Aorta (tissue), 5 donors: ENCODE results near the gene BAAT. TPM values are rescaled to one million over a fixed set of nuclear protein-coding genes. Genes with fewer than 3 reads are reported as not detected.
"Not testable (repeated sequence)": the region's sequence is repeated elsewhere in the genome, so short reads cannot be mapped to it uniquely, and the experiment has no call there.

Experiments used
- ATAC-seq: fragments of 200-7000 bp; cut with Tn5 transposase; one replicate; pipeline ENCODE4 v1.9.1; 2022; ENCODE audit warnings: moderate library complexity; ENCODE audit not compliant: low FRiP score
- DNase-seq, 2 donors: peaks; one replicate each; pipeline ENCODE4 v3.0.0-alpha.2; 2020
- H3K27ac ChIP-seq, 2 donors: one replicate each; pipeline ENCODE4 v1.5.1; 2013; ENCODE audit warnings: low read length in 2 of 2, mild to moderate bottlenecking in 2 of 2, moderate library complexity in 2 of 2, control low read depth in 1 of 2, inconsistent platforms in 1 of 2, low read depth in 1 of 2
- H3K27me3 ChIP-seq, 2 donors: one replicate each; pipeline ENCODE4 v1.6.1; 2013; ENCODE audit warnings: control low read depth in 1 of 2, low read length in 1 of 2, mild to moderate bottlenecking in 1 of 2, moderate library complexity in 1 of 2; ENCODE audit not compliant: insufficient read depth in 2 of 2, control insufficient read depth in 1 of 2
- H3K36me3 ChIP-seq, 2 donors: one replicate each; pipeline ENCODE4 v1.6.1; 2013; ENCODE audit warnings: control low read depth in 1 of 2, low read length in 1 of 2, mild to moderate bottlenecking in 1 of 2; ENCODE audit not compliant: insufficient read depth in 2 of 2, control insufficient read depth in 1 of 2
- H3K4me1 ChIP-seq, 2 donors: one replicate each; pipeline ENCODE4 v1.6.1; 2013; ENCODE audit warnings: low read length in 2 of 2, control low read depth in 1 of 2, mild to moderate bottlenecking in 1 of 2, moderate library complexity in 1 of 2; ENCODE audit not compliant: insufficient read depth in 2 of 2, control insufficient read depth in 1 of 2
- H3K4me3 ChIP-seq, 2 donors: one replicate each; pipeline ENCODE4 v1.5.1; 2013; ENCODE audit warnings: low read length in 2 of 2, control low read depth in 1 of 2, mild to moderate bottlenecking in 1 of 2
- H3K9me3 ChIP-seq: one replicate; pipeline ENCODE4 v1.6.1; 2013; ENCODE audit warnings: mild to moderate bottlenecking, low read length; ENCODE audit not compliant: control insufficient read depth
- WGBS, 2 donors: extraction: QIAGEN DNeasy Blood & Tissue Kit; methylation state at CpG; one replicate each; pipeline ENCODE4 v1.1.7; 2013; 5-methylcytosine and 5-hydroxymethylcytosine counted together
- intact Hi-C, 2 donors: fragments of 100-400 bp; cut with DNase I; formaldehyde crosslinking; loops; one replicate each; pipeline versions ENCODE4 v1.14.2 to v1.15.0; 2022
- long read RNA-seq, 2 donors: library from polyadenylated mRNA; unstranded; transcript quantifications; one replicate each; pipeline ENCODE4 v2.0.0, GENCODE V29; 2020 to 2021
- polyA plus RNA-seq, 2 donors: library from polyadenylated mRNA; stranded (reverse); fragments of 200-250 nt; gene quantifications; one replicate each; pipeline ENCODE4 v1.2.3, GENCODE V29; 2013
- total RNA-seq, 2 donors: library from RNA; stranded (reverse); fragmentation: NEBNext Ultra II Directional; extraction: Animal tissue kit (Norgen Biotek cat#: 25700); gene quantifications; one replicate each; pipeline ENCODE4 v1.2.1, GENCODE V29; 2021
- donor health status: healthy with polysubstance abuse.
- donor health status: Bipolar disorder and iron deficiency.
- donor health status: DM: no; HTN: no; CAD: no.
- donor health status: DM: no; HTN: no; CAD: no.
- donor health status: DM: yes; HTN: yes; CAD: no.

BAAT gene
- not detected for total RNA-seq
- polyA plus RNA-seq, result not detected
- long read RNA-seq, donor 1, result 0 reads
- long read RNA-seq, donor 2, partial matches to known transcripts, result 0 of 1 reads
- long read RNA-seq, donor 2, other reads (novel, unspliced or antisense), result 1 of 1 reads

- ATAC-seq, H3K27me3 ChIP-seq, H3K36me3 ChIP-seq, H3K4me3 ChIP-seq, H3K4me1 ChIP-seq, intact Hi-C loops, DNase-seq, H3K9me3 ChIP-seq, H3K27ac ChIP-seq: not testable (repeated sequence)
- 86 to 89% methylated on average over 11 of the region's 11 CpGs for WGBS, 2 donors
These were observed at the start of gene BAAT for GRCh38 chr9:101384873-101385536. Gene BAAT, minus strand, starts transcription at chr9:101385006. Its CDS starts 13,602 bp downstream, at chr9:101371404.

- H3K27me3 ChIP-seq, result peaks cover 0 to 4% of the 10 kb centered on the region in 2 donors
- H3K4me1 ChIP-seq, result no peaks in the 10 kb centered on the region
- H3K9me3 ChIP-seq, result no peaks in the 10 kb centered on the region
- intact Hi-C loops, result no loop called here
- H3K36me3 ChIP-seq, result no peaks in the 10 kb centered on the region
- H3K27ac ChIP-seq, result no peak overlapping the region
- no peak for DNase-seq
- ATAC-seq, result no peak
- WGBS, 2 donors, result 66 to 68% methylated on average over 3 of the region's 3 CpGs
- no peak overlapping the region for H3K4me3 ChIP-seq
These were observed 48.4 kb upstream of the BAAT start for GRCh38 chr9:101433229-101433628.

- no peaks in the 10 kb centered on the region for H3K4me1 ChIP-seq
- peaks cover 0 to 4% of the 10 kb centered on the region in 2 donors for H3K27me3 ChIP-seq
- intact Hi-C loops, result no loop called here
- DNase-seq (no peak), ATAC-seq (no peak)
- no peaks in the 10 kb centered on the region for H3K36me3 ChIP-seq
- no peaks in the 10 kb centered on the region for H3K9me3 ChIP-seq
- WGBS, 2 donors, result 82 to 89% methylated on average over 1 of the region's 1 CpG
- H3K4me3 ChIP-seq, result no peak overlapping the region
- H3K27ac ChIP-seq, result no peak overlapping the region
These were observed 47.9 kb upstream of the BAAT start for GRCh38 chr9:101432740-101433139.

GRCh38 chr9:101432171-101432570, 47.4 kb upstream of the BAAT start:
- intact Hi-C loops, result no loop called here
- H3K4me3 ChIP-seq, result no peak overlapping the region
- no peaks in the 10 kb centered on the region for H3K36me3 ChIP-seq
- no peak overlapping the region for H3K27ac ChIP-seq
- DNase-seq (no peak), ATAC-seq (no peak)
- H3K27me3 ChIP-seq, result peaks cover 0 to 2% of the 10 kb centered on the region in 2 donors
- H3K9me3 ChIP-seq, result no peaks in the 10 kb centered on the region
- no peaks in the 10 kb centered on the region for H3K4me1 ChIP-seq

GRCh38 chr9:101429736-101430135, 44.9 kb upstream of the BAAT start:
- WGBS, 2 donors, result 90 to 91% methylated on average over 7 of the region's 7 CpGs
- ATAC-seq (no peak), DNase-seq (no peak)
- no peak overlapping the region for H3K4me3 ChIP-seq
- H3K36me3 ChIP-seq, result no peaks in the 10 kb centered on the region
- no peaks in the 10 kb centered on the region for H3K4me1 ChIP-seq
- H3K27ac ChIP-seq, result no peak overlapping the region
- H3K27me3 ChIP-seq, result peaks cover 0 to 1% of the 10 kb centered on the region in 2 donors
- intact Hi-C loops, result no loop called here
- no peaks in the 10 kb centered on the region for H3K9me3 ChIP-seq

- WGBS, 2 donors, result 45% methylated on average over 3 of the region's 3 CpGs
- ATAC-seq (no peak), DNase-seq (no peak)
- no peaks in the 10 kb centered on the region for H3K4me1 ChIP-seq
- intact Hi-C loops, result no loop called here
- H3K36me3 ChIP-seq, result no peaks in the 10 kb centered on the region
- no peaks in the 10 kb centered on the region for H3K9me3 ChIP-seq
- no peak overlapping the region for H3K4me3 ChIP-seq
- H3K27ac ChIP-seq, result no peak overlapping the region
- no peaks in the 10 kb centered on the region for H3K27me3 ChIP-seq
These were observed 44.1 kb upstream of the BAAT start for GRCh38 chr9:101428909-101429308.

- ATAC-seq (no peak), DNase-seq (no peak)
- Histone ChIP-seq H3K27me3 (no peaks in the 10 kb centered on the region), H3K4me3 (no peak overlapping the region), H3K27ac (no peak overlapping the region), H3K4me1 (no peaks in the 10 kb centered on the region), H3K9me3 (no peaks in the 10 kb centered on the region), H3K36me3 (no peaks in the 10 kb centered on the region)
- intact Hi-C loops, result no loop called here
- 86 to 91% methylated on average over 3 of the region's 3 CpGs for WGBS, 2 donors
These were observed 43.3 kb upstream of the BAAT start for GRCh38 chr9:101427957-101428655.

GRCh38 chr9:101427358-101427757, 42.6 kb upstream of the BAAT start:
- peaks cover 2% of the 10 kb centered on the region for H3K9me3 ChIP-seq
- H3K4me1 ChIP-seq, result no peaks in the 10 kb centered on the region
- intact Hi-C loops, result no loop called here
- H3K27me3 ChIP-seq, result no peaks in the 10 kb centered on the region
- ATAC-seq (no peak), DNase-seq (no peak)
- 86 to 88% methylated on average over 8 of the region's 8 CpGs for WGBS, 2 donors
- no peak overlapping the region for H3K27ac ChIP-seq
- H3K4me3 ChIP-seq, result no peak overlapping the region
- H3K36me3 ChIP-seq, result peaks cover 1 to 2% of the 10 kb centered on the region in 2 donors

- no peak overlapping the region for H3K27ac ChIP-seq
- no peak overlapping the region for H3K4me3 ChIP-seq
- DNase-seq (no peak), ATAC-seq (no peak)
- peaks cover 5% of the 10 kb centered on the region for H3K9me3 ChIP-seq
- intact Hi-C loops, result no loop called here
- 54 to 56% methylated on average over 5 of the region's 5 CpGs for WGBS, 2 donors
- H3K27me3 ChIP-seq, result no peaks in the 10 kb centered on the region
- H3K4me1 ChIP-seq, result no peaks in the 10 kb centered on the region
- peaks cover 2 to 7% of the 10 kb centered on the region in 2 donors for H3K36me3 ChIP-seq
These were observed 36.9 kb upstream of the BAAT start for GRCh38 chr9:101421653-101422065.
